MM.1S (cell line): ENCODE results near the gene STARD3NL.

Experiments used
- DNase-seq: peaks from one replicate; pipeline ENCODE4 v3.0.0-alpha.2; 2015
- H2AFZ ChIP-seq: fragments of 300-600 bp; sonication (generic); 2 replicates; pipeline ENCODE4 v1.6.0; 2016; ENCODE audit warnings: antibody characterized with exemption, low read length
- H3F3A ChIP-seq: fragments of 300-600 bp; sonication (generic); 2 replicates; pipeline ENCODE4 v1.6.1; 2016; ENCODE audit warnings: mild to moderate bottlenecking, antibody characterized with exemption, low read length, moderate library complexity, mixed read lengths; ENCODE audit not compliant: insufficient read depth
- H3K27ac ChIP-seq: fragments of 300-600 bp; sonication (generic); 2 replicates; pipeline ENCODE4 v1.5.1; 2016; ENCODE audit warnings: mild to moderate bottlenecking, low read length
- H3K27me3 ChIP-seq: fragments of 300-600 bp; sonication (generic); replicated peaks from 2 replicates; pipeline ENCODE4 v1.6.0; 2016; ENCODE audit warnings: low read length; ENCODE audit not compliant: insufficient read depth
- H3K36me3 ChIP-seq: fragments of 300-600 bp; sonication (generic); replicated peaks from 2 replicates; pipeline ENCODE4 v1.6.1; 2016; ENCODE audit warnings: mild to moderate bottlenecking, low read length, mixed read lengths; ENCODE audit not compliant: insufficient read depth
- H3K4me1 ChIP-seq: fragments of 300-600 bp; sonication (generic); 2 replicates; pipeline ENCODE4 v1.6.1; 2016; ENCODE audit warnings: low read length, mixed read lengths
- H3K4me2 ChIP-seq: fragments of 300-600 bp; sonication (generic); 2 replicates; pipeline ENCODE4 v1.6.0; 2016; ENCODE audit warnings: low read depth, low read length
- H3K4me3 ChIP-seq: fragments of 300-600 bp; sonication (generic); 2 replicates; pipeline ENCODE4 v1.5.1; 2016; ENCODE audit warnings: low read length, mixed read lengths
- H3K79me2 ChIP-seq: fragments of 300-600 bp; sonication (generic); 2 replicates; pipeline ENCODE4 v1.6.1; 2016; ENCODE audit warnings: mixed run types, low read length, mixed read lengths
- H3K9ac ChIP-seq: fragments of 300-600 bp; sonication (generic); 2 replicates; pipeline ENCODE4 v1.6.1; 2016; ENCODE audit warnings: low read length, mixed read lengths
- H3K9me2 ChIP-seq: fragments of 300-600 bp; sonication (generic); replicated peaks from 2 replicates; pipeline ENCODE4 v1.6.1; 2016; ENCODE audit warnings: mild to moderate bottlenecking, low read length, mixed read lengths; ENCODE audit not compliant: insufficient read depth
- H3K9me3 ChIP-seq: fragments of 300-600 bp; sonication (generic); replicated peaks from 2 replicates; pipeline ENCODE4 v1.6.1; 2016; ENCODE audit warnings: mild to moderate bottlenecking, low read length, mixed read lengths; ENCODE audit not compliant: insufficient read depth
- H4K20me1 ChIP-seq: fragments of 300-600 bp; sonication (generic); 2 replicates; pipeline ENCODE4 v1.6.1; 2016; ENCODE audit warnings: mild to moderate bottlenecking, low read length, moderate library complexity, mixed read lengths; ENCODE audit not compliant: insufficient read depth
- EZH2 ChIP-seq: fragments of 300-600 bp; sonication (generic); optimal IDR thresholded peaks from 2 replicates; pipeline ENCODE3; 2017; ENCODE audit warnings: low read depth, mild to moderate bottlenecking, antibody characterized with exemption, low read length, mixed read lengths
- EZH2phosphoT487 ChIP-seq: fragments of 300-600 bp; sonication (generic); IDR thresholded peaks from 2 replicates; pipeline ENCODE4 v1.6.1; 2018; ENCODE audit warnings: antibody characterized with exemption, low read length
- TF ChIP-seq, protein P1 (sequence below): fragments of 300-600 bp; sonication (generic); IDR thresholded peaks from 2 replicates; pipeline ENCODE4 v1.5.1; 2016; ENCODE audit warnings: antibody characterized with exemption, low read length, mixed read lengths

Gene STARD3NL

DNA sequence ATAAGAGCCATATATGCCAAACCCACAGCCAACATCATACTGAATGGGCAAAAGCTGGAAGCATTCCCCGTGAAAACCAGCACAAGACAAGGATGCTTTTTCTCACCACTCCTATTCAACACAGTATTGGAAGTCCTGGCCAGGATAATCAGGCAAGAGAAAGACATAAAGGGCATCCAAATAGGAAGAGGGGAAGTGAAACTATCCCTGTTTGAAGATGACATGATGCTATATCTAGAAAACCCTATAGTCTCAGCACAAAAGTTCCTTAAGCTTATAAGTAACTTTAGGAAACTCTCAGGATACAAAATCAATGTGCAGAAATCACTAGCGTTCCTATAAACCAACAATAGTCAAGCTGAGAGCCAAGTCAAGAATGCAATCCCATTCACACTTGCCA lies 23.8 kb upstream of the STARD3NL start:
- H3K27ac ChIP-seq: no peak overlapping the region
- H3K36me3 ChIP-seq: no peaks in the 10 kb centered on the region
- no peaks in the 10 kb centered on the region for H4K20me1 ChIP-seq
- TF ChIP-seq EZH2 (no peak), EZH2phosphoT487 (no peak)
- TF ChIP-seq, protein P1, sequence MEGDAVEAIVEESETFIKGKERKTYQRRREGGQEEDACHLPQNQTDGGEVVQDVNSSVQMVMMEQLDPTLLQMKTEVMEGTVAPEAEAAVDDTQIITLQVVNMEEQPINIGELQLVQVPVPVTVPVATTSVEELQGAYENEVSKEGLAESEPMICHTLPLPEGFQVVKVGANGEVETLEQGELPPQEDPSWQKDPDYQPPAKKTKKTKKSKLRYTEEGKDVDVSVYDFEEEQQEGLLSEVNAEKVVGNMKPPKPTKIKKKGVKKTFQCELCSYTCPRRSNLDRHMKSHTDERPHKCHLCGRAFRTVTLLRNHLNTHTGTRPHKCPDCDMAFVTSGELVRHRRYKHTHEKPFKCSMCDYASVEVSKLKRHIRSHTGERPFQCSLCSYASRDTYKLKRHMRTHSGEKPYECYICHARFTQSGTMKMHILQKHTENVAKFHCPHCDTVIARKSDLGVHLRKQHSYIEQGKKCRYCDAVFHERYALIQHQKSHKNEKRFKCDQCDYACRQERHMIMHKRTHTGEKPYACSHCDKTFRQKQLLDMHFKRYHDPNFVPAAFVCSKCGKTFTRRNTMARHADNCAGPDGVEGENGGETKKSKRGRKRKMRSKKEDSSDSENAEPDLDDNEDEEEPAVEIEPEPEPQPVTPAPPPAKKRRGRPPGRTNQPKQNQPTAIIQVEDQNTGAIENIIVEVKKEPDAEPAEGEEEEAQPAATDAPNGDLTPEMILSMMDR: no peak
- H3K4me1 ChIP-seq: no peaks in the 10 kb centered on the region
- no peaks in the 10 kb centered on the region for H3F3A ChIP-seq
- H3K79me2 ChIP-seq: no peaks in the 10 kb centered on the region
- H3K4me2 ChIP-seq: no peak overlapping the region
- no peak for DNase-seq
- H3K9ac ChIP-seq: no peak overlapping the region
- H3K9me2 ChIP-seq: no peaks in the 10 kb centered on the region
- H3K27me3 ChIP-seq: no peaks in the 10 kb centered on the region
- H3K4me3 ChIP-seq: no peak overlapping the region
- no peak overlapping the region for H2AFZ ChIP-seq
- no peaks in the 10 kb centered on the region for H3K9me3 ChIP-seq

DNA sequence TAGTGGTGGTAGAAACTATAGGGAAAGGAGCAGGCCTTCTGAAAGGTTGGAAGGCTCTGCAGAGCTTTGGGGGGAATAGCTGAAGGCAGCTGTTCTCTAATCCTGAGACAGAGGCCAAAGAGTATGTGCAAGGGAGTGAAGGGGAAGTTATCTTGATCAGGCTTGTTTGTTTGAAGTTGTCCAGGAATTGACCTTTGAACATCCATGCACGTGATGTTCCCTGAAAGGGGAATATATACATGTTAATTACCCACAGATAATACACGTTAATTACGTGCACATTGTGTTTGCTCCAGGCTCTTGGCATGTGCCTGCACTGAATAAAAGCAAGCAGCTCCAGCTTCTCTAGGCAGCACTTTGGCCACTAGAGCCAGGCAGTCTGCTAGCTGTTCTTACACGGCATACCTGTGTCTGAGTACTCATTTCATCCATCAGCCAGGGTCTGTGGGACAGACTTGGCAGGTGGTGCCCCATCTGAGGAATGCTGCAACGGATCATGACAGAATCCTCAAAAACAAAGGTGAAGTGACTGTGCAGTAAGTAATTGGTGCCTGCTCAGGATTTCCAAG lies 18.0 kb upstream of the STARD3NL start:
- Histone ChIP-seq H3K27ac (no peak overlapping the region), H3K36me3 (no peaks in the 10 kb centered on the region), H3K27me3 (no peaks in the 10 kb centered on the region), H3K9ac (no peak overlapping the region), H3K4me2 (no peak overlapping the region), H2AFZ (no peak overlapping the region), H3F3A (no peaks in the 10 kb centered on the region), H3K9me2 (no peaks in the 10 kb centered on the region), H3K4me1 (no peaks in the 10 kb centered on the region), H3K9me3 (no peaks in the 10 kb centered on the region), H3K79me2 (no peaks in the 10 kb centered on the region), H3K4me3 (no peak overlapping the region), H4K20me1 (no peaks in the 10 kb centered on the region)
- DNase-seq: no peak
- TF ChIP-seq EZH2 (no peak), EZH2phosphoT487 (no peak)
- TF ChIP-seq, protein P1: no peak

DNA sequence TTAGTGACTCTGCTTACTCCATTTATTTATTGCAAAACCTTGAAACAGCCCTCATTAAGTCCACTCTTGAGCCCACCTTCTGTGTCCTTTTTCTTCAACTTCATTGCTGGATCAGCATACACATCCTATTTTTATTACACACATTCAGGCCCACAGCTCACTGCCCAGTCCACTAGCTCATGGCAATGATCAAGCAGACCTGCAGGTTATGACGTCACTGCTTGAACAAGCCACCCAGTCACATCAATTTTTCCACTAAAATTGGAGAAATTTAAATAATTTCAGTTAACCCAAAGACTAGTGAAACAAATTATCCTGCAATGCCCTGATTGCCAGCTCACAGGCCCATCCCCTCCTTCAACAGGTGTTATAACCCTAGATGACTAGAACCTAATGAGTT lies 16.0 kb upstream of the STARD3NL start:
- TF ChIP-seq, protein P1: no peak
- TF ChIP-seq EZH2 (no peak), EZH2phosphoT487 (no peak)

More for the DNA sequence above, 16.0 kb upstream of the STARD3NL start:
- Histone ChIP-seq H4K20me1 (no peaks in the 10 kb centered on the region), H3K36me3 (no peaks in the 10 kb centered on the region), H3K4me1 (no peaks in the 10 kb centered on the region), H3K9me2 (no peaks in the 10 kb centered on the region), H3K79me2 (no peaks in the 10 kb centered on the region), H3K9ac (no peak overlapping the region), H3K27ac (no peak overlapping the region), H3K27me3 (no peaks in the 10 kb centered on the region), H3F3A (no peaks in the 10 kb centered on the region), H2AFZ (no peak overlapping the region), H3K4me3 (no peak overlapping the region), H3K4me2 (no peak overlapping the region), H3K9me3 (no peaks in the 10 kb centered on the region)
- DNase-seq: no peak
